Naive thymus-derived CD8-positive, alpha-beta T cell (primary cell): ENCODE data around the gene ITPK1. TPM values are rescaled to one million over a fixed set of nuclear protein-coding genes. Genes with fewer than 3 reads are reported as not detected.

Experiments used
- ATAC-seq, 2 donors: fragments of 150-1000 bp; cut with Tn5 transposase in 1 of 2; sonication (Bioruptor Pico), chemical (Tn5 transposase) in 1 of 2; 1 replicate in 1 of 2; 2 replicates in 1 of 2; pipeline ENCODE4 v1.10.0; 2021; ENCODE audit warnings: mild to moderate bottlenecking in 2 of 2, moderate library complexity in 2 of 2
- POLR2A ChIA-PET: fragments of 350-600 bp; sonication (Branson Sonifier 250); formaldehyde crosslinking; loops from one replicate; lab custom pipeline; 2021; ENCODE audit warnings: antibody characterized with exemption; lab: Charles Lee
- DNase-seq, 10 donors: peaks; one replicate each; pipeline versions ENCODE4 v3.0.0 to v3.0.0-alpha.2; 2020 to 2022
- H3K27ac Mint-ChIP-seq, 10 donors: one replicate each; pipeline ENCODE4 v1.8.0; 2020 to 2022; ENCODE audit warnings: mild to moderate bottlenecking in 10 of 10, mixed read lengths in 10 of 10, moderate library complexity in 4 of 10, inconsistent platforms in 1 of 10
- H3K27me3 Mint-ChIP-seq, 5 donors: one replicate each; pipeline ENCODE4 v1.8.0; 2021 to 2022; ENCODE audit warnings: mixed read lengths in 5 of 5
- H3K36me3 Mint-ChIP-seq, 3 donors: one replicate each; pipeline ENCODE4 v1.8.0; 2020 to 2022; ENCODE audit warnings: mixed read lengths in 3 of 3, mild to moderate bottlenecking in 2 of 3, inconsistent platforms in 1 of 3
- H3K4me1 Mint-ChIP-seq, 4 donors: one replicate each; pipeline ENCODE4 v1.8.0; 2021 to 2022; ENCODE audit warnings: mixed read lengths in 4 of 4
- H3K4me3 Mint-ChIP-seq, 10 donors: one replicate each; pipeline ENCODE4 v1.8.0; 2020 to 2022; ENCODE audit warnings: mild to moderate bottlenecking in 10 of 10, mixed read lengths in 10 of 10, moderate library complexity in 6 of 10, inconsistent platforms in 1 of 10
- H3K9me3 Mint-ChIP-seq, 9 donors: one replicate each; pipeline ENCODE4 v1.8.0; 2020 to 2022; ENCODE audit warnings: mixed read lengths in 9 of 9, mild to moderate bottlenecking in 3 of 9, inconsistent platforms in 1 of 9, moderate library complexity in 1 of 9
- polyA plus RNA-seq, 3 donors: library from polyadenylated mRNA; unstranded; fragments of 300-500 nt; fragmentation: Illumina TruSeq; gene quantifications; one replicate each; pipeline ENCODE4 v1.2.3, GENCODE V29; 2021
- total RNA-seq, 8 experiments: library from RNA in 2 of 8; stranded (reverse) in 2 of 8; gene quantifications; one replicate each; pipeline ENCODE4 v1.2.3 and lab custom pipeline; 2021 to 2026

ITPK1 gene
- total and polyA plus RNA-seq, 5 experiments from 2014 or later = 25.3 to 41.1 (median 33.1) TPM

GRCh38 chr14:92984896-92985295, 130.8 kb downstream of the ITPK1 start:
- H3K27me3 Mint-ChIP-seq = no peaks in the 10 kb centered on the region
- POLR2A ChIA-PET = no interaction called here
- no peak overlapping the region for H3K4me3 Mint-ChIP-seq
- H3K36me3 Mint-ChIP-seq = peaks cover 5 to 32% (median 31%) of the 10 kb centered on the region in 3 donors
- H3K9me3 Mint-ChIP-seq = peaks cover 0 to 13% (median 3%) of the 10 kb centered on the region in 9 donors
- H3K27ac Mint-ChIP-seq = peak overlapping the region in 2 of 10 donors; percentile 8 to 46
- peaks cover 8 to 24% (median 12%) of the 10 kb centered on the region in 4 donors for H3K4me1 Mint-ChIP-seq
- ATAC-seq = no peak
- DNase-seq = no peak

DNA sequence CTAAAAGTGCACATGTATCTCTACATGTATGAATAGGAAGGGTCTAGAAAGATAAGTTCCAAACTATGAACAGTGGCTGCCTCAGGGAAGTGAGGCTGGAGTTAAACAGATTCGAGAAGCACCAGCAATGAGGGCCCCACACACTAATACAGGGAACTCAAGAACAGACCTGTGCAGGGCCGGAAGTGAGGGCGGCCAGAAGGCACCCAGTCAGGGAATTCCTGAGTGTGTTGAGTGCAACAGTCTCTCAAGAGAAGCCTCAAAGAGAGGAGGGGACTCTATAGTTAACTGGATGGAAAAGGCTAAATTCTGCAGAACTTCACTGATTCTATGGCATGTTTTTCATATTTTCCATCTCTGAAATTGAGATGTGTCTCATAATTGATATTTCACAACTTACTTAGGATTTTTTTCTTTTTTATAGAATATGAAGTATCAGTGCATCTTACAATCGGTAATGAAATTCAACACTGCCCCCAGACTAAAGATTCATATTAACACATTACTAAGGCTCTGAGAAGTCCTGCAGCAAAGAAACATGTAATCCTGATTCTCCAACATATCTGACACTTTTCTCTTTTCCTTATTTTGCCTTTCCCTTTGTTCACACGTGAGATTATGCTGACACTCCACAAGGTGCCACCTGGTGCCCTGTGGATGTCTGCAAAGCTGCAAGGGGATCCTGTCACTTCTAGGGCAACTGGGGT, 131.5 kb downstream of the ITPK1 start:
- Mint-ChIP-seq H3K27me3 (no peaks in the 10 kb centered on the region), H3K4me3 (no peak overlapping the region), H3K4me1 (peaks cover 8 to 24% (median 12%) of the 10 kb centered on the region in 4 donors), H3K27ac (peak overlapping the region in 7 of 10 donors; percentile 9 to 79 (median 39)), H3K9me3 (peaks cover 0 to 19% (median 7%) of the 10 kb centered on the region in 9 donors), H3K36me3 (peaks cover 10 to 38% (median 37%) of the 10 kb centered on the region in 3 donors)
- DNase-seq = peak in 1 of 10 donors; percentile 7
- POLR2A ChIA-PET = no interaction called here
- ATAC-seq = no peak

DNA sequence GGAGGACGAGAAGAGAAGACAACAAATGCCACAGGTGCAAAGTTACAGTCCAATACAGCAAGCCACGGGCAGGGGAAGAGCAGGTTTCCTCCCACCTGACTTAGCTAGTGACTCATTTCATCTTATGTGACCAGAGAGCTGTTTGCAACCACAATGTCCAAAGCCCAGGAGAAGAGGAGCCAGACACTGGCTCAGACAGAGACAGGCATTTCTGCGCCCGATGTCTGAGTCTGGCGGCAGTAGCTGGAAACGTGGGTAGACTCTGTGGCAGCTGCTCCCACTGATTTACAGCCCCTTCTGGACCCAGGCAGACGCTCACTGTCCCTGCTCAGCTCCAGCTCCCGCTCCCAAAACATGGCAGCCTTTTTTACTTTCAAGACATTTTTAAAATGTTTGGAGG, 132.8 kb downstream of the ITPK1 start:
- POLR2A ChIA-PET = no interaction called here
- Mint-ChIP-seq H3K9me3 (peaks cover 0 to 30% (median 18%) of the 10 kb centered on the region in 9 donors), H3K4me1 (peaks cover 9 to 22% (median 12%) of the 10 kb centered on the region in 4 donors), H3K27me3 (no peaks in the 10 kb centered on the region), H3K4me3 (no peak overlapping the region), H3K36me3 (peaks cover 16 to 51% (median 50%) of the 10 kb centered on the region in 3 donors), H3K27ac (peak overlapping the region in 2 of 10 donors; percentile 21 to 34)
- ATAC-seq = no peak
- DNase-seq = peak in 1 of 10 donors; percentile 6

DNA sequence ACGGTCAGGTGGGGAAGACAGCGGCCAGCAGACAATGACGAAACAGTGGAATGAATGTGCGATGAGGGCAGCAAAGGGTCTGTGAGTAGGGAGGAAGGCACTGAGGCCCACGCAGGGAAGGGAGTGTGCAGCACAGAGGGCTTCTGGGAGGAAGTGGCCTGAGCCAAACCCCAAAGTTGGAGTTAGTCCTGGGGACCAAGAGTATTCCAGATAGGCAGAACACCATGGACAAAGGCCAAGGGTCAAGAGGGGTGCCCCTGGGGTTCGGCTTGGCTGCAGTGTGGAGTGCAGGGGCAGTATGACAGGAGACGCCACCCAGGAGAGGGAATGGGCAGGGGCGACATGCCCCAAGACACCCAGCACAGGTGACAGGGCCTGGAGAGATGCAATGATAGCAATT, 134.0 kb downstream of the ITPK1 start:
- Mint-ChIP-seq H3K4me3 (peak overlapping the region in 1 of 10 donors; percentile 24), H3K27me3 (no peaks in the 10 kb centered on the region), H3K9me3 (peaks cover 0 to 42% (median 30%) of the 10 kb centered on the region in 9 donors), H3K27ac (peak overlapping the region in 2 of 10 donors; percentile 31 to 81), H3K36me3 (peaks cover 29 to 63% (median 63%) of the 10 kb centered on the region in 3 donors), H3K4me1 (peaks cover 12 to 20% (median 17%) of the 10 kb centered on the region in 4 donors)
- DNase-seq (peak in 1 of 10 donors; percentile 35), ATAC-seq (no peak)
- POLR2A ChIA-PET = no interaction called here

DNA sequence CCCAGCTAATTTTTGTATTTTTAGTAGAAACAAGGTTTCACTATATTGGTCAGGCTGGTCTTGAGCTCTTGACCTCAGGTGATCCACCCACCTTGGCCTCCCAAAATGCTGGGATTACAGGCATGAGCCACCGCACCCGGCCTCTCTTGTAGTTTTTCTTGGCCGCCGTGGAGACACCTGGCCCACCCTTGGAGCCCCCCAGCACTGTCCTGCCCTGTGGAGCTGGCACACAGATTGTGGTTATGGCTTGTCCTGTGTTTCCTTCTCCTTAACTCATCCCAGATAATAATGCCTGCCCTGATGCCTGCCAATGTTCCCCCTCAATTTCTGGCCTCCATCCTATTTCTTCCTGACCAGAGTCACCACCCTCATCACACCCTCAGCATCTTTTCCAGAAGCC, 134.9 kb downstream of the ITPK1 start:
- H3K4me3 Mint-ChIP-seq = no peak overlapping the region
- POLR2A ChIA-PET = no interaction called here
- peaks cover 9 to 17% (median 13%) of the 10 kb centered on the region in 4 donors for H3K4me1 Mint-ChIP-seq
- H3K27me3 Mint-ChIP-seq = no peaks in the 10 kb centered on the region
- H3K9me3 Mint-ChIP-seq = peaks cover 0 to 47% (median 33%) of the 10 kb centered on the region in 9 donors
- peaks cover 34 to 69% (median 68%) of the 10 kb centered on the region in 3 donors for H3K36me3 Mint-ChIP-seq
- no peak for ATAC-seq
- no peak for DNase-seq
- peak overlapping the region in 1 of 10 donors; percentile 81 for H3K27ac Mint-ChIP-seq

GRCh38 chr14:92978229-92979021, 137.3 kb downstream of the ITPK1 start:
- Mint-ChIP-seq H3K27ac (no peak overlapping the region), H3K4me3 (no peak overlapping the region)

GRCh38 chr14:92976268-92976667, 139.5 kb downstream of the ITPK1 start:
- H3K27me3 Mint-ChIP-seq = no peaks in the 10 kb centered on the region
- ATAC-seq (no peak), DNase-seq (peak in 1 of 10 donors; percentile 22)
- H3K36me3 Mint-ChIP-seq = peaks cover 34 to 63% (median 52%) of the 10 kb centered on the region in 3 donors
- H3K4me1 Mint-ChIP-seq = peaks cover 12 to 15% (median 13%) of the 10 kb centered on the region in 4 donors
- no peak overlapping the region for H3K4me3 Mint-ChIP-seq
- H3K27ac Mint-ChIP-seq = peak overlapping the region in 1 of 10 donors; percentile 25
- POLR2A ChIA-PET = no interaction called here
- H3K9me3 Mint-ChIP-seq = peaks cover 0 to 44% (median 30%) of the 10 kb centered on the region in 9 donors

More at GRCh38 chr14:92978229-92979021, 137.3 kb downstream of the ITPK1 start:
- H3K9me3 Mint-ChIP-seq = peaks cover 0 to 47% (median 33%) of the 10 kb centered on the region in 9 donors
- H3K4me1 Mint-ChIP-seq = peaks cover 6 to 12% (median 10%) of the 10 kb centered on the region in 4 donors
- ATAC-seq (no peak), DNase-seq (peak in 1 of 10 donors; percentile 9)
- peaks cover 37 to 74% (median 62%) of the 10 kb centered on the region in 3 donors for H3K36me3 Mint-ChIP-seq
- POLR2A ChIA-PET = no interaction called here
- H3K27me3 Mint-ChIP-seq = no peaks in the 10 kb centered on the region

DNA sequence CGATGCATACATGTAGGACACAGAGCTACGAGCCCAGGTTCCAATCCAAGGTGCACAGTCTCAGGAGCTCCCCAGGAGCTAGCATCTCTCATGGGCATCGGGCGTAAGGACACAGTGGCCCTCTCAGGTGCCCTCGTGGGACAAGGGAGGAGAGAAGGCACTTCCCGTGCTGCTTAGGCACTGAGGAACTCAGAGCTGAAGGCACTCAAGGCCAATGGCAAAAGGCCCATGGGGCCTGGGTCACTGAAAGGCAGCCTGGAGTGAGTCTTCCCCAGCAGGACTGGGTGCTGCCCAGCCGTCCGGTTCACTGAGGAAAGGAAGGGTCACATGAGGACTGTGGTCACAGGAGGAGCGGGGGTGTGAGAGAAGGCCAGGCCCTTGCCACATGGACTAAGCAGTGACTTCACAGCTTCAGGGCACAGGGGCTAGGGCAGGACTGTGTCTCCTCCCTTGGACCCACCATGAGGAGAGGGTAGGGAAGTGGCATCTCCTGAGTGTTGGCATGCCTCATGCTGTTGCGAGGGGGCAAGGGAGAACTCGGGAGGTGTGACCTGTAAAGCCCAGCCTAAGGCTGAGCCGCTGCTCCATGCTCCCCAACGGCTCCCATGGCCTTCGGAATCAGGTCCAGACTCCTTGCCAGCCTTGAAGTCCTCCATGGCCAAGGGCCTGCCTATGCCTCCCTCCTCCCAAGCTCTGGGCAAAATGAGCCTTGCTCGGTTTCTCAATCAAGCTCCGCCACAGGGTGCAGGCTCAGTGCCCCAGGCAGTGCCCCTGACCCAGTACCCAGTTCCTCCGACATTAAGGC, 141.0 kb downstream of the ITPK1 start:
- Mint-ChIP-seq H3K27me3 (no peaks in the 10 kb centered on the region), H3K27ac (peak overlapping the region in 1 of 10 donors; percentile 19), H3K4me1 (peaks cover 12 to 15% (median 14%) of the 10 kb centered on the region in 4 donors), H3K9me3 (peaks cover 0 to 40% (median 29%) of the 10 kb centered on the region in 9 donors), H3K4me3 (no peak overlapping the region), H3K36me3 (peaks cover 31 to 48% (median 40%) of the 10 kb centered on the region in 3 donors)
- POLR2A ChIA-PET = no interaction called here
- ATAC-seq = no peak
- DNase-seq = peak in 1 of 10 donors; percentile 58

DNA sequence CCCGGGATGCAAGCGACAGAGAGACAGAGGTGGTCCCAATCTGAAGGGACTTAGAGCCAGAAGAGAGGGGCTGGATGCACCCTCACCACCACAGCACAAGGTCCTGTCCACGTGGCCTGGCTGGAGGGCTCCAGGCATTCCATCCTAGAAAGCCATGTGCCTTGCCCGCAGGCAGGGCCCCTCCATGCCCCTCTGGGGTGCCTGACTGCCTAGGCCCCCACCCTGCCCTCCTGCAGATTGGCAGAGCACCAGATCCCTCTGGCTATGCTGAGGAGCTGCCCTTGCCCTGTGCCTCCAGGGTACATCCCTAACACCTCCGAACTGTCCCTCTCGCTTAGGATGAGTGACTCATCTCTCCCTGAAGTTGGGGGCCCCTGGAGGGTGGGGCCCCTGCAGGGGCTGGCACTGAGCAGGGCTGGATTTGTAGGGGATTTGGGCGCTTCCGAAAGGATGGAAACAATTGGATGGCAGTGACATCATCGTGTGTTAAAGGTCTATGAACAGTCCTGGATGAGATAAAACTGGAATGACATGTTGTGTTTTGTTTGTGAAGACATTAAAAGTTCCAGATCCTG, 141.8 kb downstream of the ITPK1 start:
- POLR2A ChIA-PET = no interaction called here
- Mint-ChIP-seq H3K36me3 (peaks cover 23 to 39% (median 31%) of the 10 kb centered on the region in 3 donors), H3K4me1 (peaks cover 12 to 15% (median 14%) of the 10 kb centered on the region in 4 donors), H3K4me3 (no peak overlapping the region), H3K27me3 (no peaks in the 10 kb centered on the region), H3K27ac (no peak overlapping the region), H3K9me3 (peaks cover 0 to 32% (median 20%) of the 10 kb centered on the region in 9 donors)
- peak in 1 of 10 donors; percentile 38 for DNase-seq
- no peak for ATAC-seq

DNA sequence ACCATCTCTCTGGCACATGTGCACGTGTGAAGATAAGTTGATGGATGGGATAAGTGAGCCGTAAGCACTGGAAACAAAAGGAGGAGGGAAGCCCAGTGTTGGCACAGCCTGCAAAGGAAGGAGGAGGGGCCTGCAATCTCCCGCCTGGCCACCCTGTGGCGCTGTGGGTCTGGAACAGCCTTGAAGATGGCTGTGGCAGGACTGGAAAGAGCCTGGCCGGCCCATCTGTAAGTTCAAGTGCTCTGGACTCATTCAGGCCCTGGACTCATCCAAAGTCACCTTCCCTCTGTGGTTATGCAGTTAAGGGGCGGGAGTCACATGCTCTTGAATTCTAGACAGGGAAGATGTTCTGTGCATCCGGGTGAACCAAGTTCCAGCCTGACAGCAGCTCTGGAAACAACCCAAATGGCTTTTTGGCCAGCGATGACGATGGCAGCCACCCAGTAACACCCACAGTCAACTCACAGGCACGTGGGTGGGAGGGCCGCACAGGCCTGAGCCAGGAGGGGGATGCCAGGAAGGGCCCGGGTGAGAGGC, 142.4 kb downstream of the ITPK1 start:
- Mint-ChIP-seq H3K27ac (peak overlapping the region in 1 of 10 donors; percentile 15), H3K36me3 (peaks cover 23 to 34% (median 26%) of the 10 kb centered on the region in 3 donors), H3K4me1 (peaks cover 12 to 15% (median 14%) of the 10 kb centered on the region in 4 donors), H3K27me3 (no peaks in the 10 kb centered on the region), H3K4me3 (no peak overlapping the region), H3K9me3 (peaks cover 0 to 28% (median 15%) of the 10 kb centered on the region in 9 donors)
- POLR2A ChIA-PET = no interaction called here
- ATAC-seq = no peak
- DNase-seq = peak in 3 of 10 donors; percentile 18 to 34 (median 19)

DNA sequence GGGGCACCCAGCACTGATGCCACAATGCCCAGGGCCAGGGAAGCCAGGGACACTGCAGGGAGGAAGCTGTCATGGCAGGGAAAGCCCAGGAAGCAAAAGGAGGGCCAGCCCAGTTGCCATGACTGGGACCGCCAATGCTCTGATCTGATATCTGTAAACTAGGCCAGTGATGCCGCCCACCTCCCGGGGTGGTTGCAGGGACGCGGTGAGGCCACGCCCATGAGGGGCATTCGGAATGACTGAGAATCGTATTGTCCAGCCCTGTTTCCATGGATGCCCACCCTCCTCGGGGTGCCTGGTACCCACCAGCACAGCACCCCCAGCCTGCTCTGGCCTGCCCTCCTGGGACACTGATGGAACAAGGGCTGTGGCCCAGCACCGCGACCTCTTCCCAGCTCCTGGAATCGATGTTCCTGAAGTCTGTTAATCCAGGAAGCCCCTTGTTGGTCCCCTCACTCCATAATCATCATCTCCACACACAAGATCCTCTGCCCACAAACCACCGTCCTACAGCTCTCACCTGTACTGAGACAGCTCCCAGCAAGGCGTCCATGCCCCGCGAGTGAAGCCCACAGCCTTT, 144.0 kb downstream of the ITPK1 start:
- Mint-ChIP-seq H3K9me3 (peaks cover 0 to 12% (median 1%) of the 10 kb centered on the region in 9 donors), H3K27me3 (no peaks in the 10 kb centered on the region), H3K36me3 (peaks cover 12 to 22% (median 17%) of the 10 kb centered on the region in 3 donors), H3K4me1 (peaks cover 10 to 18% (median 13%) of the 10 kb centered on the region in 4 donors), H3K4me3 (no peak overlapping the region), H3K27ac (peak overlapping the region in 3 of 10 donors; percentile 24 to 51 (median 41))
- ATAC-seq = no peak
- POLR2A ChIA-PET = interaction anchor here (0.7 kb wide), 1 partner anchor 109 kb away, joined by 3 read pairs; no protein-coding TSS in a partner anchor
- no peak for DNase-seq
